Measurements from ENCODE around the gene GTF2F2. TPM values are rescaled to one million over a fixed set of nuclear protein-coding genes. Genes with fewer than 3 reads are reported as not detected.
"Not testable (repeated sequence)": the region's sequence is repeated elsewhere in the genome, so short reads cannot be mapped to it uniquely, and the experiment has no call there.

Gene GTF2F2
- polyA plus RNA-seq, 1 donor (not counting 4 experiments of a cell fraction or from before 2014, with no cell fraction given): 55.5 TPM

GRCh38 chr13:45297456-45298205 is 177.3 kb downstream of the GTF2F2 start:
- TF ChIP-seq CTCF (optimal IDR thresholded peaks at IDR 0.05 in 1 of 3, IDR thresholded peaks at IDR 0.05 in 1 of 3, conservative IDR thresholded peaks at IDR 0.05 in 1 of 3; ENCODE audit: extremely low read depth in 1 of 3, insufficient read depth in 2 of 3, low read length in 3 of 3): no peak
- TF ChIP-seq EZH2 (IDR thresholded peaks at IDR 0.05; ENCODE audit: low read length): no peak
- Histone ChIP-seq H2AFZ (ENCODE audit: control insufficient read depth, low read length) (no peak overlapping the region), H3K4me1 (ENCODE audit: control insufficient read depth, extremely low read depth, insufficient read depth, low read length) (peaks cover 1% of the 10 kb centered on the region), H3K9me1 (ENCODE audit: control insufficient read depth, extremely low read depth, insufficient read depth, low read length) (peaks cover 2% of the 10 kb centered on the region), H3K27ac (ENCODE audit: control insufficient read depth, insufficient read depth, low read length) (no peak overlapping the region), H3K9me3 (ENCODE audit: control insufficient read depth, low read depth, low read length) (no peaks in the 10 kb centered on the region), H3K4me2 (ENCODE audit: control insufficient read depth, extremely low read depth, insufficient read depth, low read depth, low read length) (no peak overlapping the region), H4K20me1 (ENCODE audit: control insufficient read depth, extremely low read depth, insufficient read depth, low read length) (no peaks in the 10 kb centered on the region), H3K79me2 (ENCODE audit: control insufficient read depth, insufficient read depth, low read length) (no peaks in the 10 kb centered on the region), H3K27me3 (ENCODE audit: control insufficient read depth, extremely low read depth, insufficient read depth, low read length) (no peaks in the 10 kb centered on the region), H3K9ac (ENCODE audit: control insufficient read depth, extremely low read depth, insufficient read depth, low read length) (no peak overlapping the region), H3K36me3 (ENCODE audit: control insufficient read depth in 2 of 2, extremely low read depth in 1 of 2, insufficient read depth in 2 of 2, low read length in 2 of 2) (peaks cover 0 to 1% of the 10 kb centered on the region in 2 experiments), H3K4me3 (ENCODE audit: control insufficient read depth in 2 of 3, extremely low read depth in 1 of 3, insufficient read depth in 2 of 3, low read depth in 1 of 3, low read length in 3 of 3) (no peak overlapping the region)
- dilution Hi-C loops (cut with MboI; ENCODE audit: extremely low pct_ligation_motif_present, low sequenced_read_pairs): no loop called here
- DNase-seq (ENCODE audit: low read depth, low spot score): no peak
- no peak for FAIRE-seq

- H3K4me2 ChIP-seq (ENCODE audit: control insufficient read depth, extremely low read depth, insufficient read depth, low read depth, low read length): no peak overlapping the region
- H3K79me2 ChIP-seq (ENCODE audit: control insufficient read depth, insufficient read depth, low read length): no peaks in the 10 kb centered on the region
- H3K27ac ChIP-seq (ENCODE audit: control insufficient read depth, insufficient read depth, low read length): no peak overlapping the region
- no peak for TF ChIP-seq CTCF (optimal IDR thresholded peaks at IDR 0.05 in 1 of 3, IDR thresholded peaks at IDR 0.05 in 1 of 3, conservative IDR thresholded peaks at IDR 0.05 in 1 of 3; ENCODE audit: extremely low read depth in 1 of 3, insufficient read depth in 2 of 3, low read length in 3 of 3)
- no peak for TF ChIP-seq EZH2 (IDR thresholded peaks at IDR 0.05; ENCODE audit: low read length)
- H3K27me3 ChIP-seq (ENCODE audit: control insufficient read depth, extremely low read depth, insufficient read depth, low read length): no peaks in the 10 kb centered on the region
- H3K9me3 ChIP-seq (ENCODE audit: control insufficient read depth, low read depth, low read length): no peaks in the 10 kb centered on the region
- no peaks in the 10 kb centered on the region for H4K20me1 ChIP-seq (ENCODE audit: control insufficient read depth, extremely low read depth, insufficient read depth, low read length)
- FAIRE-seq: no peak
- H3K9me1 ChIP-seq (ENCODE audit: control insufficient read depth, extremely low read depth, insufficient read depth, low read length): peaks cover 2% of the 10 kb centered on the region
- no peak for DNase-seq (ENCODE audit: low read depth, low spot score)
- H3K36me3 ChIP-seq (ENCODE audit: control insufficient read depth in 2 of 2, extremely low read depth in 1 of 2, insufficient read depth in 2 of 2, low read length in 2 of 2): peaks cover 0 to 1% of the 10 kb centered on the region in 2 experiments
- dilution Hi-C loops (cut with MboI; ENCODE audit: extremely low pct_ligation_motif_present, low sequenced_read_pairs): no loop called here
- H3K4me3 ChIP-seq (ENCODE audit: control insufficient read depth in 2 of 3, extremely low read depth in 1 of 3, insufficient read depth in 2 of 3, low read depth in 1 of 3, low read length in 3 of 3): no peak overlapping the region
- H3K4me1 ChIP-seq (ENCODE audit: control insufficient read depth, extremely low read depth, insufficient read depth, low read length): no peaks in the 10 kb centered on the region
- H3K9ac ChIP-seq (ENCODE audit: control insufficient read depth, extremely low read depth, insufficient read depth, low read length): no peak overlapping the region
- no peak overlapping the region for H2AFZ ChIP-seq (ENCODE audit: control insufficient read depth, low read length)
Measured at GRCh38 chr13:45298206-45298505, 177.8 kb downstream of the GTF2F2 start.

- DNase-seq (ENCODE audit: low read depth, low spot score); H3K27me3 ChIP-seq (ENCODE audit: control insufficient read depth, extremely low read depth, insufficient read depth, low read length); H3K79me2 ChIP-seq (ENCODE audit: control insufficient read depth, insufficient read depth, low read length); FAIRE-seq; H3K27ac ChIP-seq (ENCODE audit: control insufficient read depth, insufficient read depth, low read length); dilution Hi-C loops (cut with MboI; ENCODE audit: extremely low pct_ligation_motif_present, low sequenced_read_pairs); H3K4me3 ChIP-seq (ENCODE audit: control insufficient read depth in 2 of 3, extremely low read depth in 1 of 3, insufficient read depth in 2 of 3, low read depth in 1 of 3, low read length in 3 of 3); H4K20me1 ChIP-seq (ENCODE audit: control insufficient read depth, extremely low read depth, insufficient read depth, low read length); H3K9me1 ChIP-seq (ENCODE audit: control insufficient read depth, extremely low read depth, insufficient read depth, low read length); H3K9ac ChIP-seq (ENCODE audit: control insufficient read depth, extremely low read depth, insufficient read depth, low read length); H3K4me1 ChIP-seq (ENCODE audit: control insufficient read depth, extremely low read depth, insufficient read depth, low read length); H3K4me2 ChIP-seq (ENCODE audit: control insufficient read depth, extremely low read depth, insufficient read depth, low read depth, low read length); H3K9me3 ChIP-seq (ENCODE audit: control insufficient read depth, low read depth, low read length); H3K36me3 ChIP-seq (ENCODE audit: control insufficient read depth in 2 of 2, extremely low read depth in 1 of 2, insufficient read depth in 2 of 2, low read length in 2 of 2); H2AFZ ChIP-seq (ENCODE audit: control insufficient read depth, low read length): not testable (repeated sequence)
Measured at GRCh38 chr13:45298550-45298949, 178.2 kb downstream of the GTF2F2 start.
